GM12878 (cell line): ENCODE data around the gene IGSF8. TPM values are rescaled to one million over a fixed set of nuclear protein-coding genes. Genes with fewer than 3 reads are reported as not detected.

Experiments used
- ATAC-seq: fragments of 200-7000 bp; cut with Tn5 transposase; 3 replicates; pipeline ENCODE4 v1.9.1; 2020; ENCODE audit warnings: mild to moderate bottlenecking, moderate library complexity
- BruUV-seq: library from RNA; stranded (reverse); fragments of 400-500 nt; replicated peaks from 2 replicates; lab custom pipeline; 2021; lab: Mats Ljungman, UMichigan
- CTCF ChIA-PET: fragments of 300-600 bp; sonication (Branson Sonifier 250); formaldehyde crosslinking; extraction: SDS; loops from one replicate; lab custom pipeline; 2021; ENCODE audit warnings: inconsistent platforms; lab: Yijun Ruan, JAX
- POLR2A ChIA-PET: fragments of 350-600 bp; formaldehyde crosslinking; extraction: SDS; loops from one replicate; lab custom pipeline; 2021; ENCODE audit warnings: inconsistent platforms; lab: Charles Lee
- RAD21 ChIA-PET: fragments of 300-600 bp; sonication (Branson Sonifier 250); formaldehyde crosslinking; loops from one replicate; lab custom pipeline; 2023; ENCODE audit warnings: antibody characterized with exemption; ENCODE audit not compliant: unreplicated experiment; lab: Charles Lee
- SMC1A ChIA-PET: fragments of 300-600 bp; sonication (Branson Sonifier 250); formaldehyde crosslinking; loops from one replicate; lab custom pipeline; 2023; ENCODE audit not compliant: unreplicated experiment, uncharacterized antibody; lab: Charles Lee
- DNase-seq: peaks from one replicate; pipeline ENCODE4 v3.0.0-alpha.2; 2011; ENCODE audit warnings: low read depth, low spot score
- FAIRE-seq: peaks from 3 replicates; lab custom pipeline; 2011; peaks lifted over from hg19 to GRCh38; lab: Jason Lieb, UNC
- H2AFZ ChIP-seq: 2 replicates; pipeline ENCODE4 v1.6.0; 2011; ENCODE audit warnings: low read depth, low read length, control low read depth; ENCODE audit not compliant: control insufficient read depth
- H3K27ac ChIP-seq: 2 replicates; pipeline ENCODE4 v1.5.1; 2011; ENCODE audit warnings: control low read depth; ENCODE audit not compliant: control insufficient read depth, insufficient read depth
- H3K27me3 ChIP-seq, 2 experiments: replicated peaks in 1 of 2; 2 replicates each; pipeline versions ENCODE4 v1.6.0 to v1.6.1; 2011; ENCODE audit warnings: low read length in 1 of 2; ENCODE audit not compliant: control insufficient read depth in 2 of 2, insufficient read depth in 2 of 2
- H3K36me3 ChIP-seq, 2 experiments: 2 replicates each; pipeline ENCODE4 v1.5.1; 2011; ENCODE audit warnings: low read length in 1 of 2; ENCODE audit not compliant: control insufficient read depth in 2 of 2, insufficient read depth in 2 of 2
- H3K4me1 ChIP-seq: 2 replicates; pipeline ENCODE4 v1.6.1; 2011; ENCODE audit warnings: mild to moderate bottlenecking, low read length, moderate library complexity, mixed read lengths; ENCODE audit not compliant: control insufficient read depth, insufficient read depth
- H3K4me2 ChIP-seq: 2 replicates; pipeline ENCODE4 v1.6.0; 2011; ENCODE audit warnings: control low read depth; ENCODE audit not compliant: control insufficient read depth, insufficient read depth
- H3K4me3 ChIP-seq: fragments of 200-600 bp; sonication (generic); 2 replicates; pipeline ENCODE4 v1.5.1; 2016
- H3K79me2 ChIP-seq: 2 replicates; pipeline ENCODE4 v1.6.0; 2011; ENCODE audit warnings: low read length; ENCODE audit not compliant: control insufficient read depth, insufficient read depth
- H3K9ac ChIP-seq: 2 replicates; pipeline ENCODE4 v1.8.0; 2011; ENCODE audit warnings: low read length, control low read depth, mixed read lengths; ENCODE audit not compliant: control insufficient read depth, insufficient read depth
- H3K9me3 ChIP-seq: replicated peaks from 3 replicates; pipeline ENCODE4 v1.5.1; 2011; ENCODE audit warnings: mild to moderate bottlenecking, low read length; ENCODE audit not compliant: control insufficient read depth, insufficient read depth
- H4K20me1 ChIP-seq: 2 replicates; pipeline ENCODE4 v1.6.0; 2011; ENCODE audit not compliant: control insufficient read depth, insufficient read depth
- ATF2 ChIP-seq: IDR thresholded peaks from 2 replicates; pipeline ENCODE4 v1.6.1; 2012; ENCODE audit warnings: low read length, inconsistent platforms
- DPF2 ChIP-seq: fragments of 450-650 bp; IDR thresholded peaks from 2 replicates; pipeline ENCODE4 v1.6.1; 2017; ENCODE audit warnings: mild to moderate bottlenecking
- EGR1 ChIP-seq, 2 experiments: IDR thresholded peaks; 1 replicate in 1 of 2; 2 replicates in 1 of 2; pipeline ENCODE4 v1.6.1; 2011 to 2012; ENCODE audit warnings: low read depth in 2 of 2, low read length in 2 of 2, borderline replicate concordance in 1 of 2, mild to moderate bottlenecking in 1 of 2, moderate library complexity in 1 of 2
- IRF3 ChIP-seq: fragments of 450-650 bp; IDR thresholded peaks from 2 replicates; pipeline ENCODE4 v1.6.1; 2014; ENCODE audit warnings: mild to moderate bottlenecking
- IRF5 ChIP-seq: fragments of 450-650 bp; IDR thresholded peaks from 2 replicates; pipeline ENCODE4 v1.6.1; 2017; ENCODE audit warnings: borderline replicate concordance
- KLF5 ChIP-seq: fragments of 450-650 bp; IDR thresholded peaks from 2 replicates; pipeline ENCODE4 v1.6.1; 2014; ENCODE audit warnings: mild to moderate bottlenecking; ENCODE audit not compliant: partially characterized antibody
- MTA3 ChIP-seq: IDR thresholded peaks from 2 replicates; pipeline ENCODE4 v1.6.1; 2012; ENCODE audit warnings: low read length, inconsistent platforms, borderline replicate concordance
- RB1 ChIP-seq: fragments of 450-650 bp; formaldehyde crosslinking; IDR thresholded peaks from 2 replicates; pipeline ENCODE4 v1.6.1; 2017; ENCODE audit warnings: mild to moderate bottlenecking, borderline replicate concordance
- RCOR1 ChIP-seq: conservative IDR thresholded peaks from 2 replicates; pipeline ENCODE4 v1.6.1; 2012; ENCODE audit warnings: low read depth, low read length, improper control_type of control experiment
- RELA ChIP-seq: fragments of 450-650 bp; IDR thresholded peaks from 2 replicates; pipeline ENCODE4 v1.8.0; 2014; ENCODE audit warnings: borderline replicate concordance; ENCODE audit not compliant: partially characterized antibody
- ZSCAN29 ChIP-seq: fragments of 450-650 bp; IDR thresholded peaks from 2 replicates; pipeline ENCODE4 v1.6.1; 2017; ENCODE audit warnings: mild to moderate bottlenecking, moderate library complexity
- WGBS: methylation state at CpG from one replicate; pipeline ENCODE4 v1.1.6; 2016; ENCODE audit warnings: low lambda C conversion rate; ENCODE audit not compliant: insufficient replicate concordance, insufficient coverage; ENCODE audit errors: missing lambda C conversion rate; 5-methylcytosine and 5-hydroxymethylcytosine counted together
- in situ Hi-C: fragments of 300-500 bp; cut with MboI; formaldehyde crosslinking; loops from 9 replicates; pipeline ENCODE4 v1.14.3; 2018; ENCODE audit warnings: mixed read lengths
- intact Hi-C: fragments of 100-400 bp; cut with micrococcal nuclease; formaldehyde crosslinking; loops from one replicate; pipeline ENCODE4 v1.14.2; 2022; ENCODE audit not compliant: unreplicated experiment
- polyA plus RNA-seq, 11 experiments: library from polyadenylated mRNA; depleted of rRNA in 4 of 11; unstranded in 6 of 11; stranded (reverse) in 5 of 11; fragments of >200 nt; fragmentation: Nextera tagmentation in 4 of 11; fragmentation: Illumina TruSeq in 1 of 11; extraction: Ambion mirVana in 4 of 11; extraction: Trizol in 1 of 11; gene quantifications; 1 replicate in 1 of 11; 2 replicates in 10 of 11; pipeline versions ENCODE4 v1.2.1 to v1.2.3, GENCODE V29; 2011 to 2016; ENCODE audit warnings: inconsistent platforms in 2 of 11, missing spikeins in 2 of 11, low read depth in 1 of 11
- total RNA-seq, 4 experiments: library from RNA; depleted of rRNA in 3 of 4; stranded (reverse); fragments of >200 nt in 3 of 4; fragmentation: Illumina TruSeq in 1 of 4; extraction: Trizol in 1 of 4; gene quantifications; 2 replicates each; pipeline versions ENCODE4 v1.2.1 to v1.2.3, GENCODE V29; 2013 to 2021

Gene IGSF8
- total and polyA plus RNA-seq, 10 of the 15 experiments (the other 5 are each of a cell fraction or from before 2014, with no cell fraction given), result 0.64 to 24.7 (median 13.9) TPM

- TF ChIP-seq RB1, result no peak
- TF ChIP-seq RCOR1, result no peak
- TF ChIP-seq RELA, result no peak
- TF ChIP-seq ATF2, result no peak
- TF ChIP-seq IRF5, result no peak
- TF ChIP-seq EGR1 (IDR thresholded peaks at IDR 0.05; ENCODE audit: borderline replicate concordance in 1 of 2, low read depth in 2 of 2, low read length in 2 of 2), result no peak
- no peak for TF ChIP-seq ZSCAN29
- no peak for TF ChIP-seq IRF3
- no peak for TF ChIP-seq MTA3
- TF ChIP-seq DPF2, result no peak
- no peak for TF ChIP-seq KLF5
- TF ChIP-seq, all 136 proteins: peak for 0
These were observed 36.2 kb downstream of the IGSF8 start for GRCh38 chr1:160062230-160062532.

More at GRCh38 chr1:160062230-160062532, 36.2 kb downstream of the IGSF8 start:
- ATAC-seq (no peak), FAIRE-seq (no peak), DNase-seq (no peak)
- Histone ChIP-seq H3K4me3 (no peak overlapping the region), H4K20me1 (no peaks in the 10 kb centered on the region), H3K4me2 (no peak overlapping the region), H3K9ac (no peak overlapping the region), H3K9me3 (no peaks in the 10 kb centered on the region), H3K79me2 (no peaks in the 10 kb centered on the region), H3K27me3 (peaks cover 1 to 13% of the 10 kb centered on the region in 2 experiments), H3K27ac (no peak overlapping the region), H2AFZ (no peak overlapping the region), H3K4me1 (no peaks in the 10 kb centered on the region), H3K36me3 (no peaks in the 10 kb centered on the region)
- ChIA-PET SMC1A (interaction anchor here (0.9 to 2.0 kb wide), 3 partner anchors 13 to 25 kb away, joined by 3 to 7 read pairs (median 3); no protein-coding TSS in a partner anchor), POLR2A (no interaction called here), CTCF (interaction anchor here (3.1 to 49.8 kb wide), 2 partner anchors 16 to 22 kb away, joined by 21 to 1035 read pairs; partner anchors contain the start of genes IGSF8, KCNJ10 and KCNJ9), RAD21 (no interaction called here)
- 49% methylated on average over 4 of the region's 6 CpGs for WGBS
- in situ Hi-C loops (no loop called here), intact Hi-C loops (no loop called here)
- BruUV-seq, result no TSS peak
